Erythroblast (primary cell): ENCODE measurements around the gene STAT5B.

Experiments used
- DNase-seq, 2 experiments: peaks; one replicate each; lab custom pipeline; 2025; lab: John Stamatoyannopoulos, UW
- GATA1 ChIP-seq: IDR thresholded peaks from 2 replicates; pipeline ENCODE4 v1.6.1; 2011; ENCODE audit warnings: low read depth, mild to moderate bottlenecking, control low read depth, low read length, moderate library complexity
- POLR2A ChIP-seq: IDR thresholded peaks from 2 replicates; pipeline ENCODE4 v1.6.1; 2011; ENCODE audit warnings: mild to moderate bottlenecking, low read length

Gene STAT5B

GRCh38 chr17:42296012-42296411, 19.8 kb upstream of the STAT5B start:
- TF ChIP-seq POLR2A, result no peak
- no peak for TF ChIP-seq GATA1
- DNase-seq, result no peak

- no peak for DNase-seq
- TF ChIP-seq POLR2A (peak; percentile 39), GATA1 (no peak)
These were observed 18.5 kb upstream of the STAT5B start for GRCh38 chr17:42294469-42295398.

GRCh38 chr17:42291129-42291528, 14.9 kb upstream of the STAT5B start:
- TF ChIP-seq POLR2A (no peak), GATA1 (no peak)
- DNase-seq, result no peak

GRCh38 chr17:42290577-42290976, 14.4 kb upstream of the STAT5B start:
- no peak for TF ChIP-seq GATA1
- TF ChIP-seq POLR2A, result peak; percentile 26
- DNase-seq, result no peak

GRCh38 chr17:42289611-42290181, 13.5 kb upstream of the STAT5B start:
- TF ChIP-seq POLR2A, result no peak
- no peak for TF ChIP-seq GATA1
- DNase-seq, result no peak

GRCh38 chr17:42288803-42289610, 12.8 kb upstream of the STAT5B start:
- TF ChIP-seq GATA1 (no peak), POLR2A (peak; percentile 61)
- DNase-seq, result peak; percentile 61 to 63

GRCh38 chr17:42287977-42288802, 12.0 kb upstream of the STAT5B start, which contains the start of gene STAT5A:
TSS of gene STAT5A (plus strand) at chr17:42288498. CDS start at chr17:42289412, 914 bp downstream.
- TF ChIP-seq POLR2A, result no peak
- no peak for TF ChIP-seq GATA1
- DNase-seq, result peak; percentile 85 to 86

- peak; percentile 60 to 62 for DNase-seq
- TF ChIP-seq POLR2A, result peak; percentile 96
- no peak for TF ChIP-seq GATA1
These were observed 11.2 kb upstream of the STAT5B start for GRCh38 chr17:42287305-42287976.

GRCh38 chr17:42286411-42287221, 10.4 kb upstream of the STAT5B start:
- TF ChIP-seq POLR2A (no peak), GATA1 (no peak)
- peak; percentile 53 to 66 for DNase-seq

GRCh38 chr17:42285346-42286050, 9.3 kb upstream of the STAT5B start:
- no peak for DNase-seq
- TF ChIP-seq GATA1 (no peak), POLR2A (no peak)

GRCh38 chr17:42284566-42284965, 8.4 kb upstream of the STAT5B start:
- TF ChIP-seq GATA1 (no peak), POLR2A (no peak)
- DNase-seq, result no peak

GRCh38 chr17:42284024-42284369, 7.8 kb upstream of the STAT5B start:
- no peak for DNase-seq
- no peak for TF ChIP-seq POLR2A
- TF ChIP-seq GATA1, result no peak
